HepG2 (cell line): ENCODE data around the gene KLHL40. TPM values are rescaled to one million over a fixed set of nuclear protein-coding genes. Genes with fewer than 3 reads are reported as not detected.

Source experiments
- ATF6 ChIP-seq: sonication (generic); formaldehyde crosslinking; conservative IDR thresholded peaks from 2 replicates; pipeline ENCODE4 v1.4.0; 2020; ENCODE audit warnings: missing genetic modification reagents
- SIX4 ChIP-seq: sonication (generic); formaldehyde crosslinking; IDR thresholded peaks from 2 replicates; pipeline ENCODE4 v1.4.0; 2020; ENCODE audit warnings: missing genetic modification reagents
- TGIF2 ChIP-seq: IDR thresholded peaks from 2 replicates; pipeline ENCODE4 v1.6.1; 2016; ENCODE audit warnings: control low read depth, missing compliant biosample characterization
- YY1 ChIP-seq: IDR thresholded peaks from 2 replicates; pipeline ENCODE4 v1.6.1; 2011; ENCODE audit warnings: low read length, low read depth, moderate library complexity, mild to moderate bottlenecking; ENCODE audit not compliant: insufficient read depth, insufficient replicate concordance
- ZGPAT ChIP-seq: IDR thresholded peaks from 2 replicates; pipeline ENCODE4 v1.6.1; 2016; ENCODE audit warnings: mild to moderate bottlenecking
- ZIK1 ChIP-seq: sonication (generic); formaldehyde crosslinking; IDR thresholded peaks from 2 replicates; pipeline ENCODE4 v1.5.0; 2020; ENCODE audit warnings: mild to moderate bottlenecking, low read depth, missing genetic modification reagents, borderline replicate concordance
- ZNF382 ChIP-seq: sonication (generic); formaldehyde crosslinking; IDR thresholded peaks from 2 replicates; pipeline ENCODE4 v1.5.0; 2020; ENCODE audit warnings: missing genetic modification reagents, mild to moderate bottlenecking, borderline replicate concordance
- ZNF510 ChIP-seq: sonication (generic); formaldehyde crosslinking; IDR thresholded peaks from 2 replicates; pipeline ENCODE4 v1.4.0; 2020; ENCODE audit warnings: low read depth, mild to moderate bottlenecking, missing genetic modification reagents
- ZSCAN20 ChIP-seq: sonication (generic); formaldehyde crosslinking; IDR thresholded peaks from 2 replicates; pipeline ENCODE4 v1.4.0; 2020; ENCODE audit warnings: missing genetic modification reagents, mild to moderate bottlenecking, borderline replicate concordance
- polyA plus RNA-seq, 8 experiments: library from polyadenylated mRNA; depleted of rRNA in 3 of 8; stranded (reverse) in 7 of 8; unstranded in 1 of 8; fragments of >200 nt; fragmentation: Illumina TruSeq in 4 of 8; extraction: Trizol in 4 of 8; gene quantifications; 2 replicates each; pipeline versions ENCODE4 v1.2.1 to v1.2.3, GENCODE V29; 2011 to 2016; ENCODE audit warnings: low read depth in 4 of 8, missing spikeins in 1 of 8, mixed read lengths in 1 of 8; ENCODE audit not compliant: insufficient read depth in 1 of 8
- total RNA-seq, 5 experiments: library from RNA; depleted of rRNA; stranded (reverse); fragments of >200 nt; fragmentation: Illumina TruSeq; extraction: Trizol; gene quantifications; 2 replicates each; pipeline ENCODE4 v1.2.3, GENCODE V29; 2016; ENCODE audit warnings: low read depth in 1 of 5

KLHL40 gene
- total and polyA plus RNA-seq, 2 of the 13 experiments (the other 11 are each of a cell fraction or from before 2014, with no cell fraction given), result not detected

GRCh38 chr3:42664438-42664803 lies 20.9 kb upstream of the KLHL40 start (continued):
- TF ChIP-seq ATF6 (CRISPR knock-in tag), result no peak
- no peak for TF ChIP-seq SIX4 (CRISPR knock-in tag)
- no peak for TF ChIP-seq ZNF510 (CRISPR knock-in tag)
- TF ChIP-seq ZNF382 (CRISPR knock-in tag), result no peak
- TF ChIP-seq ZSCAN20, result no peak
- no peak for TF ChIP-seq ZGPAT (CRISPR knock-in tag)
- no peak for TF ChIP-seq YY1
- no peak for TF ChIP-seq ZIK1
- TF ChIP-seq TGIF2 (CRISPR knock-in tag), result no peak
